ENCODE measurements around the gene CHTOP. TPM values are rescaled to one million over a fixed set of nuclear protein-coding genes. Genes with fewer than 3 reads are reported as not detected.

Gene CHTOP
- total and polyA plus RNA-seq, 2 experiments from 2014 or later: 73.4 to 97.8 TPM

DNA sequence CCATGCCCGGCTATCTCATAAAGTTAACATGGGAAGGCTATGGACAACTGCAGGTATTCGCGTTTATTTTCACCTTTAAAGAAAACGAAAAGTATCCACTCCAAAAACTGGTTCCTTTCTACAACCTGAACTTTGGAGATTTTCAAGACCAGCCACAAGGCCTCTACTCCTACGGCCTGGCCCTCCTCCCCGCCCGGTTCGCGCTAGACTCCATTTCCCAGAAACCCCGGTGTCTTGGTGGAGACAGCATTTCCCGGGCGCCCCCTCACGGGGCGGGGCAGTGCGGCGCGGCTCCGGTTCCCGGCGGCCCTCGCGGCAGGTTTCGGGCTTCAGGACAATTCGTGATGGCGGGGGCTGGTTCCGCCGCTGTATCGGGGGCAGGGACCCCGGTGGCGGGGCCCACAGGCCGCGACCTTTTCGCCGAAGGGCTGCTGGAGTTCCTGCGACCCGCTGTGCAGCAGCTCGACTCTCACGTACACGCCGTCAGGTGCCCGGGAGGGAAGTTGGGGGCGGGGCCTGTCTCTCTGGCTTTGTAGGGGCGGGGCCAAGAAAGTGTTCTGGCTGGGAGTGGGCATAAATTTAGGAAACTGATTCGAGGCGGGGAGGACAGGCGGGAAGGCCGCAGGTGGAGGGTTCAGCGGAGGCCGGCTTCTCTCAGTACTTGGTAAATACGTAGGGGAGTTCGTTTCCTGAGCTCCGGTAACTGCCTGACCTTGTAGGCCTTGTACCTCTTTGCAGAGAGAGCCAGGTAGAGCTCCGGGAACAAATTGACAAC lies 24.7 kb downstream of the CHTOP start, which contains the start of gene SNAPIN:
Gene SNAPIN (plus strand): TSS at position 304 of the 775 bp plus-strand sequence. CDS start 41 bp downstream, at position 345.
- H3K27me3 Mint-ChIP-seq (ENCODE audit: insufficient read depth, low read depth, poor library complexity): peaks cover 8% of the 10 kb centered on the region
- H3K4me1 ChIP-seq (ENCODE audit: insufficient read depth): peaks cover 8% of the 10 kb centered on the region
- H3K4me1 Mint-ChIP-seq: peaks cover 7% of the 10 kb centered on the region
- H3K4me3 Mint-ChIP-seq: peak within 1 kb of the TSS; percentile 93
- peak within 1 kb of the TSS; percentile 88 for H3K4me3 ChIP-seq
- H3K36me3 ChIP-seq (ENCODE audit: insufficient read depth): peaks cover 25% of the 10 kb centered on the region
- H3K27ac ChIP-seq (ENCODE audit: low read depth): peak within 1 kb of the TSS; percentile 85
- H4K20me1 ChIP-seq (replicated peaks; ENCODE audit: insufficient read depth): peaks cover 5% of the 10 kb centered on the region
- peak; percentile 97 for DNase-seq (ENCODE audit: low spot score)
- H3K36me3 Mint-ChIP-seq (ENCODE audit: low read depth): peaks cover 36% of the 10 kb centered on the region
- H3F3A ChIP-seq (replicated peaks; ENCODE audit: low read depth): peaks cover 36% of the 10 kb centered on the region
- peak within 1 kb of the TSS; percentile 86 for H3K4me2 ChIP-seq
- H2AFZ ChIP-seq: peak within 1 kb of the TSS; percentile 83; the same call in 1 of the 2 replicates
- H3K9me3 Mint-ChIP-seq: no peaks in the 10 kb centered on the region
- peak within 1 kb of the TSS; percentile 94 for H3K27ac Mint-ChIP-seq
- H3K79me2 ChIP-seq (replicated peaks; ENCODE audit: insufficient read depth): peaks cover 13% of the 10 kb centered on the region
- H3K27me3 ChIP-seq (ENCODE audit: insufficient read depth): no peaks in the 10 kb centered on the region
- TF ChIP-seq JUNB (IDR thresholded peaks at IDR 0.05; ENCODE audit: unreplicated experiment) (no peak), EZH2 (IDR thresholded peaks at IDR 0.05; ENCODE audit: low read depth, unreplicated experiment) (no peak), CREB1 (CRISPR knock-in tag; IDR thresholded peaks at IDR 0.05; ENCODE audit: low read depth) (peak; percentile 43; the same call in 1 of the 2 replicates), POLR2AphosphoS5 (IDR thresholded peaks at IDR 0.05; ENCODE audit: low read depth) (peak; percentile 80)
- TF ChIP-seq, protein P1, sequence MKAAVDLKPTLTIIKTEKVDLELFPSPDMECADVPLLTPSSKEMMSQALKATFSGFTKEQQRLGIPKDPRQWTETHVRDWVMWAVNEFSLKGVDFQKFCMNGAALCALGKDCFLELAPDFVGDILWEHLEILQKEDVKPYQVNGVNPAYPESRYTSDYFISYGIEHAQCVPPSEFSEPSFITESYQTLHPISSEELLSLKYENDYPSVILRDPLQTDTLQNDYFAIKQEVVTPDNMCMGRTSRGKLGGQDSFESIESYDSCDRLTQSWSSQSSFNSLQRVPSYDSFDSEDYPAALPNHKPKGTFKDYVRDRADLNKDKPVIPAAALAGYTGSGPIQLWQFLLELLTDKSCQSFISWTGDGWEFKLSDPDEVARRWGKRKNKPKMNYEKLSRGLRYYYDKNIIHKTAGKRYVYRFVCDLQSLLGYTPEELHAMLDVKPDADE (IDR thresholded peaks at IDR 0.05): peak; percentile 81
- peak; percentile 97 for ATAC-seq
- no peaks in the 10 kb centered on the region for H3K9me2 ChIP-seq (ENCODE audit: insufficient read depth)

DNA sequence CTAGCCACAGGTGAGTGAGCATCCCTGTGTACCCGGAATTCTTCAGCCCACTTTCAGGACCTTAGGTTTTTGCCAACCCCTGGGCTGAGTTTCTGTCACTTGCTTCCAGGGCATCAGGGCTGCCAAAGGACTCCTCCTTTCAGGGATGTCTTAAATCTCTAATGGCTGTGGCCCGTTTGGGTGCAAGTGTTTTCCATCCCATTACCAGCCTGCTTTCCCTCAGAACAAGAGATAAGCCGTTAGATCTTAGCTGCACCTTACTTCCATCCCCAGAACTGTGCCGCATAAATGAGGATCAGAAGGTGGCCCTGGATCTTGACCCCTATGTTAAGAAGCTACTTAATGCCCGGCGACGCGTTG lies 25.3 kb downstream of the CHTOP start:
- peak overlapping the region; percentile 93 for H3K4me3 Mint-ChIP-seq
- H4K20me1 ChIP-seq (replicated peaks; ENCODE audit: insufficient read depth): peaks cover 6% of the 10 kb centered on the region
- H3K27me3 Mint-ChIP-seq (ENCODE audit: insufficient read depth, low read depth, poor library complexity): peaks cover 8% of the 10 kb centered on the region
- no peaks in the 10 kb centered on the region for H3K9me3 Mint-ChIP-seq
- peaks cover 7% of the 10 kb centered on the region for H3K4me1 Mint-ChIP-seq
- H3K4me2 ChIP-seq: peak overlapping the region; percentile 86
- 0 out of 2 replicates have a peak overlapping the region, but pooled peaks have one; percentile 23 for H3K27ac ChIP-seq (ENCODE audit: low read depth)
- peaks cover 8% of the 10 kb centered on the region for H3K4me1 ChIP-seq (ENCODE audit: insufficient read depth)
- H3K36me3 Mint-ChIP-seq (ENCODE audit: low read depth): peaks cover 42% of the 10 kb centered on the region
- no peak overlapping the region for H2AFZ ChIP-seq
- peaks cover 31% of the 10 kb centered on the region for H3K36me3 ChIP-seq (ENCODE audit: insufficient read depth)
- H3K27ac Mint-ChIP-seq: peak overlapping the region; percentile 94; the same call in 1 of the 2 replicates
- ATAC-seq (no peak), DNase-seq (ENCODE audit: low spot score) (no peak)
- H3K79me2 ChIP-seq (replicated peaks; ENCODE audit: insufficient read depth): peaks cover 13% of the 10 kb centered on the region
- H3K9me2 ChIP-seq (ENCODE audit: insufficient read depth): no peaks in the 10 kb centered on the region
- peak overlapping the region; percentile 88 for H3K4me3 ChIP-seq
- peaks cover 39% of the 10 kb centered on the region for H3F3A ChIP-seq (replicated peaks; ENCODE audit: low read depth)
- no peaks in the 10 kb centered on the region for H3K27me3 ChIP-seq (ENCODE audit: insufficient read depth)
- TF ChIP-seq, protein P2, sequence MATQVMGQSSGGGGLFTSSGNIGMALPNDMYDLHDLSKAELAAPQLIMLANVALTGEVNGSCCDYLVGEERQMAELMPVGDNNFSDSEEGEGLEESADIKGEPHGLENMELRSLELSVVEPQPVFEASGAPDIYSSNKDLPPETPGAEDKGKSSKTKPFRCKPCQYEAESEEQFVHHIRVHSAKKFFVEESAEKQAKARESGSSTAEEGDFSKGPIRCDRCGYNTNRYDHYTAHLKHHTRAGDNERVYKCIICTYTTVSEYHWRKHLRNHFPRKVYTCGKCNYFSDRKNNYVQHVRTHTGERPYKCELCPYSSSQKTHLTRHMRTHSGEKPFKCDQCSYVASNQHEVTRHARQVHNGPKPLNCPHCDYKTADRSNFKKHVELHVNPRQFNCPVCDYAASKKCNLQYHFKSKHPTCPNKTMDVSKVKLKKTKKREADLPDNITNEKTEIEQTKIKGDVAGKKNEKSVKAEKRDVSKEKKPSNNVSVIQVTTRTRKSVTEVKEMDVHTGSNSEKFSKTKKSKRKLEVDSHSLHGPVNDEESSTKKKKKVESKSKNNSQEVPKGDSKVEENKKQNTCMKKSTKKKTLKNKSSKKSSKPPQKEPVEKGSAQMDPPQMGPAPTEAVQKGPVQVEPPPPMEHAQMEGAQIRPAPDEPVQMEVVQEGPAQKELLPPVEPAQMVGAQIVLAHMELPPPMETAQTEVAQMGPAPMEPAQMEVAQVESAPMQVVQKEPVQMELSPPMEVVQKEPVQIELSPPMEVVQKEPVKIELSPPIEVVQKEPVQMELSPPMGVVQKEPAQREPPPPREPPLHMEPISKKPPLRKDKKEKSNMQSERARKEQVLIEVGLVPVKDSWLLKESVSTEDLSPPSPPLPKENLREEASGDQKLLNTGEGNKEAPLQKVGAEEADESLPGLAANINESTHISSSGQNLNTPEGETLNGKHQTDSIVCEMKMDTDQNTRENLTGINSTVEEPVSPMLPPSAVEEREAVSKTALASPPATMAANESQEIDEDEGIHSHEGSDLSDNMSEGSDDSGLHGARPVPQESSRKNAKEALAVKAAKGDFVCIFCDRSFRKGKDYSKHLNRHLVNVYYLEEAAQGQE (IDR thresholded peaks at IDR 0.05; ENCODE audit: unreplicated experiment): no peak
